Measurements from ENCODE around the gene SLC8A1. TPM values are rescaled to one million over a fixed set of nuclear protein-coding genes. Genes with fewer than 3 reads are reported as not detected.

The SLC8A1 gene
- total RNA-seq, 3 donors from 2014 or later: 8.2 to 14.2 (median 12.2) TPM

DNA sequence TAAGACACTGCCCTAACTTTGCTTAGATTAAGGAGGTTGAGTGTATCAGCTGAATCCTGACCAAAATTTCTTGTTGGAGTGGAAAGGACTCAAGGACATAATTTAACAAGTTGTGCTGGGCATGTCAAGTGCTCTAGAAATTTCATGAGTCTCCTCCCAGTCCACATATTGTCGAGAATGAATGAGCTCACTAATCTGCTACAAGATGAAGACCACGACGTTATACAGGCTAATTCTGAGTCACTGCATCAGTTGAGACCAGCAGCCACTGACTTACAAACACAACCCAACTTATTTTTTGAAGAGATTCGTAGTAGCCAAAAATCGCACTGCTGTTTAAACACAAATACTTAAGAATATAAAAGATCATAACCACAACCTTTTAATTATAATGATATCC is 28.7 kb upstream of the SLC8A1 start:
- no peak for DNase-seq (ENCODE audit: low spot score in 2 of 2)
- no peak overlapping the region for H3K4me3 ChIP-seq
- no peaks in the 10 kb centered on the region for H3K4me1 ChIP-seq
- no peaks in the 10 kb centered on the region for H3K36me3 ChIP-seq
- H3K9me3 ChIP-seq: peaks cover 0 to 6% of the 10 kb centered on the region in 2 donors
- H3K27ac ChIP-seq: no peak overlapping the region
- intact Hi-C loops (cut with DNase I; ENCODE audit: low total_unique reads): no loop called here
- H3K27me3 ChIP-seq: no peaks in the 10 kb centered on the region
- TF ChIP-seq POLR2AphosphoS5 (IDR thresholded peaks at IDR 0.05) (no peak), POLR2A (IDR thresholded peaks at IDR 0.05) (no peak), CTCF (IDR thresholded peaks at IDR 0.05) (no peak)

GRCh38 chr2:40480073-40480472 is 28.2 kb upstream of the SLC8A1 start:
- peaks cover 0 to 6% of the 10 kb centered on the region in 2 donors for H3K9me3 ChIP-seq
- intact Hi-C loops (cut with DNase I; ENCODE audit: low total_unique reads): no loop called here
- no peak overlapping the region for H3K27ac ChIP-seq
- H3K4me3 ChIP-seq: no peak overlapping the region
- H3K36me3 ChIP-seq: no peaks in the 10 kb centered on the region
- H3K4me1 ChIP-seq: no peaks in the 10 kb centered on the region
- DNase-seq (ENCODE audit: low spot score in 2 of 2): no peak
- H3K27me3 ChIP-seq: no peaks in the 10 kb centered on the region
- TF ChIP-seq POLR2A (IDR thresholded peaks at IDR 0.05) (no peak), POLR2AphosphoS5 (IDR thresholded peaks at IDR 0.05) (no peak), CTCF (IDR thresholded peaks at IDR 0.05) (no peak)

DNA sequence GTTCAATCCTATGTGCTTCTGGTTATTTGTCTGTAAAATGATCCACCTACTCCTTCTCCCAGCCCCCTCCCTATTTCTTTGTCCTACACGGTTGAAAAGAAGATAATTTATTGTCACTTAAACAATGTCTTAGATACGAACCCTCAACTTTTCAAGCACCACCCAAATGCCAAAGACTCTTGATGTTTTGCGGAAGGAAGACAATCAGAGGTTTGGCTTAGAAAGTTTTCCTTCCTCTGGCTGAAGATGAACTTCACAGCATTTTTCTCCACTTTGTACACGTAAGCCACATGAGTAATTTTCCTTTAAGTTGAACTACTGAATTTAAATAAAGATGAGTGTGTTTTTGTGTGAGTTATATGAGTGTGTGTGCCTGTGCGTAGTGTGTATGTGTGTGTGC is 25.5 kb upstream of the SLC8A1 start:
- no peaks in the 10 kb centered on the region for H3K27me3 ChIP-seq
- no peak for DNase-seq (ENCODE audit: low spot score in 2 of 2)
- no peak overlapping the region for H3K4me3 ChIP-seq
- intact Hi-C loops (cut with DNase I; ENCODE audit: low total_unique reads): no loop called here
- H3K27ac ChIP-seq: no peak overlapping the region
- H3K9me3 ChIP-seq: no peaks in the 10 kb centered on the region
- H3K4me1 ChIP-seq: no peaks in the 10 kb centered on the region
- H3K36me3 ChIP-seq: no peaks in the 10 kb centered on the region
- TF ChIP-seq POLR2A (IDR thresholded peaks at IDR 0.05): no peak

DNA sequence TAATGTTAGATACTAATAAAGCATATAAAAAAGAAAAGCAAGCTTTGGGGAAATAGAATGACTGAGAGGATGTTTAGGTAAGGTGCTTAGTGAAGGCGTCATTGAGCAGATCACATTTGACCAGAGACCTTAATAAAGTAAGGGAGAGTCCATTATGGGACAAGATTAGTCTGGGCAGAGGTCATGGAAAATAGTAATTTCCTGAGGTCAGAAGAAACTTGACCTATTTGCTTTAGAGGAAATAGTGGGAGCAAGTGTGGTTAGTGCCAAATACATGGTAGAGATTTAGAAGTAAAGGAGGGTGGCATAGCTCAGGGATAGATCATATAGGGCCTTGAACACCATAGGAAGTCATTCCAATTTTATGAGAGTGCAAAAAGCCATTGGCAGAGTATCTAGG is 24.5 kb upstream of the SLC8A1 start:
- intact Hi-C loops (cut with DNase I; ENCODE audit: low total_unique reads): no loop called here
- no peaks in the 10 kb centered on the region for H3K9me3 ChIP-seq
- no peak for DNase-seq (ENCODE audit: low spot score in 2 of 2)
- H3K4me1 ChIP-seq: no peaks in the 10 kb centered on the region
- H3K27me3 ChIP-seq: no peaks in the 10 kb centered on the region
- H3K27ac ChIP-seq: no peak overlapping the region
- TF ChIP-seq POLR2AphosphoS5 (IDR thresholded peaks at IDR 0.05): no peak
- no peaks in the 10 kb centered on the region for H3K36me3 ChIP-seq
- no peak overlapping the region for H3K4me3 ChIP-seq

GRCh38 chr2:40474306-40474705 is 22.4 kb upstream of the SLC8A1 start:
- no peak overlapping the region for H3K4me3 ChIP-seq
- no peaks in the 10 kb centered on the region for H3K27me3 ChIP-seq
- TF ChIP-seq POLR2A (IDR thresholded peaks at IDR 0.05): no peak
- TF ChIP-seq POLR2AphosphoS5 (IDR thresholded peaks at IDR 0.05): no peak
- TF ChIP-seq CTCF (IDR thresholded peaks at IDR 0.05): no peak
- no peak overlapping the region for H3K27ac ChIP-seq
- H3K36me3 ChIP-seq: no peaks in the 10 kb centered on the region
- H3K4me1 ChIP-seq: no peaks in the 10 kb centered on the region
- DNase-seq (ENCODE audit: low spot score in 2 of 2): no peak
- H3K9me3 ChIP-seq: no peaks in the 10 kb centered on the region
- intact Hi-C loops (cut with DNase I; ENCODE audit: low total_unique reads): no loop called here

GRCh38 chr2:40471866-40472265 is 20.0 kb upstream of the SLC8A1 start:
- Histone ChIP-seq H3K9me3 (no peaks in the 10 kb centered on the region), H3K4me3 (no peak overlapping the region), H3K27ac (no peak overlapping the region), H3K4me1 (no peaks in the 10 kb centered on the region), H3K27me3 (no peaks in the 10 kb centered on the region), H3K36me3 (no peaks in the 10 kb centered on the region)
- intact Hi-C loops (cut with DNase I; ENCODE audit: low total_unique reads): no loop called here
- TF ChIP-seq POLR2AphosphoS5 (IDR thresholded peaks at IDR 0.05) (no peak), CTCF (IDR thresholded peaks at IDR 0.05) (no peak)
- DNase-seq (ENCODE audit: low spot score in 2 of 2): no peak

All from breast epithelium (tissue), 4 donors.